ENCODE measurements around the gene FZD7.

Gene FZD7

DNA sequence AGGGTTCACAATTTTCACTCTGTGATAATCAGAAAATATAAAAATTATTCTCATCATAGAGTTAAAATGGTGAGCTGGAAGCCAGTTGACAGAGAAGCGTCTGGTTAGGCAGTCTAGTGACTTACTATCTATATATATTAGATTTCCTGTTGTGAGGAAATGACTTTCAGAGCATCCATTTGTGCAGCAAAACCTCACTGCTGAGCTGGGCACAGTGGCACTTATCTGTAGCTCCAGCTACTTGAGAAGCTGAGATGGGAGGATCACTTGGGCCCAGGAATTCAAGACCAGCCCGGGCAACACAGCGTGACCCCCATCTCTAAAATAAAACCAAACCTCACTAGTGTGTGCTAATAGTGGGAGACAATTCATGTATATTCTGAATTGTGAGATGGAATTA lies 32.2 kb downstream of the FZD7 start:
- no peak overlapping the region for H3K4me3 ChIP-seq (ENCODE audit: low read depth, low read length)
- TF ChIP-seq, protein P1, sequence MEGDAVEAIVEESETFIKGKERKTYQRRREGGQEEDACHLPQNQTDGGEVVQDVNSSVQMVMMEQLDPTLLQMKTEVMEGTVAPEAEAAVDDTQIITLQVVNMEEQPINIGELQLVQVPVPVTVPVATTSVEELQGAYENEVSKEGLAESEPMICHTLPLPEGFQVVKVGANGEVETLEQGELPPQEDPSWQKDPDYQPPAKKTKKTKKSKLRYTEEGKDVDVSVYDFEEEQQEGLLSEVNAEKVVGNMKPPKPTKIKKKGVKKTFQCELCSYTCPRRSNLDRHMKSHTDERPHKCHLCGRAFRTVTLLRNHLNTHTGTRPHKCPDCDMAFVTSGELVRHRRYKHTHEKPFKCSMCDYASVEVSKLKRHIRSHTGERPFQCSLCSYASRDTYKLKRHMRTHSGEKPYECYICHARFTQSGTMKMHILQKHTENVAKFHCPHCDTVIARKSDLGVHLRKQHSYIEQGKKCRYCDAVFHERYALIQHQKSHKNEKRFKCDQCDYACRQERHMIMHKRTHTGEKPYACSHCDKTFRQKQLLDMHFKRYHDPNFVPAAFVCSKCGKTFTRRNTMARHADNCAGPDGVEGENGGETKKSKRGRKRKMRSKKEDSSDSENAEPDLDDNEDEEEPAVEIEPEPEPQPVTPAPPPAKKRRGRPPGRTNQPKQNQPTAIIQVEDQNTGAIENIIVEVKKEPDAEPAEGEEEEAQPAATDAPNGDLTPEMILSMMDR (IDR thresholded peaks at IDR 0.05; ENCODE audit: borderline replicate concordance, insufficient read depth, low read depth, low read length), result no peak

DNA sequence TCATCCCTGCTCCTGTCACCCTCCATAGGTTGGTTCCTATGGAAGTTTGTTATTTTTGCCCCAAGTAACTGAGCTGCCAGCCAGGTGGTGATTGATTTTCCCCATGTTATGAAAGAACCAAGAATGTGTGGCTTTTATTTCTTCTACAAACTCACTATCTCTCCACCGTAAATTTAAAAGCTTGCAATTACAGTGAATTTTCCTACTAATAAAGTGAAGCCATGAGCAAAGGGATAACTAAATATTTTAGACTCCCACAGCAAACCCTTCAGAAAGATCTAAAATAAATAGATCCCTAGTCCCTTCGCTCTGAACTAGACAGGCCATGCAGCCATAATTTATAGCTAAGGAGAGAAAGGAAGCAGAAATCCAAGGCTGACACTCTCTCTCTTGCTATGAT lies 33.2 kb downstream of the FZD7 start:
- TF ChIP-seq, protein P1 (IDR thresholded peaks at IDR 0.05; ENCODE audit: borderline replicate concordance, insufficient read depth, low read depth, low read length), result no peak
- H3K4me3 ChIP-seq (ENCODE audit: low read depth, low read length), result no peak overlapping the region

DNA sequence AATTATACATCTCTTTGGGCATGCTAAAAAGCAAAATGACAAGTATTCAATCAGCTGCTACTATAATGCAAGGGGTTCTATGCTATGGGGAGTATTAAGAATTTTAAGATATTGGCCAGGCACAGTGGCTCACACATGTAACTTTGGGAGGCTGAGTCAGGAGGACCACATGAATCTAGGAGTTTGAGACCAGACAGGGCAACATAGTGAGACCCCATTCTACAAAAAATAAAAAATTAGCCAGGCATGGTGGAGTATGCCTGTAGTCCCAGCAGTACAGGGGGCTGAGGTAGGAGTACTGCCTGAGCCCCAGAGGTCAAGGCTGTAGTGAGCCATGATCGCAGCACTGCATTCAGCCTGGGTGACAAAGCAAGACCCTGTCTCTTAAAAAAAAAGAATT lies 33.9 kb downstream of the FZD7 start:
- TF ChIP-seq, protein P1 (IDR thresholded peaks at IDR 0.05; ENCODE audit: borderline replicate concordance, insufficient read depth, low read depth, low read length), result no peak
- no peak overlapping the region for H3K4me3 ChIP-seq (ENCODE audit: low read depth, low read length)

DNA sequence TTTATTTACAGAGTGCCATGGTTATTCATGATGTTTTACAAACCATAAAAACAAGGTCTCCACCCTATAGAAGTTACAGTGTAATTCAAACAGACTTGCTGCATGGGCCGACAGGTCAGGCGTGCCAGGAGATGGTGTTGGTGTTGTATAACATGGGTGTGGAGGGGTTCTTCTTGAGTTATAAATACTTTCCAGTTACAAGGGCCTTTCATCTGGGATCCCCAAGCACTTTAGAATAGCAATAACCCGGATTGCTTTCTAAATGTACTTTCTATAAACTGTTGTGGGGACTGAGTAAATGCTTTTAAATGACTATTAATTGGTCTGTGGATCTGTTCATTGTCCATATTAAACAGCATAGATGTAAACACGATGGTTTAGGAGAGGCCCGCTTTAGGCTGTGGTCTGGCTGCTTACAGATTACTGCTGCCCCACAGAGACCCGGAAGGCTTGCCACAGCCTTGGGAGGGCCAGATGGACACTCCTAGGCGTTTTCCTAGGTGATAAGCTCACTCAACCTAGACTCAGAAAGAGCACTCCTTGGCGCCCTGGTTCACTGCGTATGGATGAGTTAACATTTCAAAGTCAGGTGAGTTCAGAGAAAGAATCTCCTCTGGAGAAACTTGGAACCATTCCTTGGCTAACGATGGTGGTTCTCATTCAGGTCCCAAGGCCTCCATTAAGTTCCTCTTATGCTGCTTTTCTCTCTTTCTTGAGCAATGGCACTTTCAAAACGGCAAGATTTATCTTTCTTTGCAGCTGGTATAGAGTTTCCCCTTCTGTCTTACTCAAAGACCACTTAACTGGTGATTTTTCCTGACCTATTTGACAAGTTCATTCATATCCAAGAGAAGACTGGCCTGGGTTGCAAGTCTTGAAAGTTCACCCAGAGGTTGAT lies 35.8 kb downstream of the FZD7 start:
- H3K4me3 ChIP-seq (ENCODE audit: low read depth, low read length), result no peak overlapping the region
- TF ChIP-seq, protein P1 (IDR thresholded peaks at IDR 0.05; ENCODE audit: borderline replicate concordance, insufficient read depth, low read depth, low read length), result no peak

DNA sequence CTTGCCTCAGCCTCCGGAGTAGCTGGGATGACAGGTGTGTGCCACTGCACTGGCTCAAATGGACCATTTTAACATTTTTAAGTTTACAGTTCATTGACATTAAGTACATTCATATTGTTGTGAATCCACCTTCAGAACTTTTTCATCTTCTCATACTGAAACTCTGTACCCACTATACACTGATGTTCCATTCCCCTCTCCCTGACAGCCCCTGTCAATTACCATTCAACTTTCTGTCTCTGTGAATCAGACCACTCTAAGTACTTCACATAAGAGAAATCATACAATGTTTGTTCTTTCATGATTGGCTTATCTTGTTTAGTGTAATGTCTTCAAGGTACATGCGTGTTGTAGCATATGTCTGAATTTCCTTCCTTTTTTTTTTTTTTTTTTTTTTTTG lies 37.5 kb downstream of the FZD7 start:
- H3K4me3 ChIP-seq (ENCODE audit: low read depth, low read length), result no peak overlapping the region
- TF ChIP-seq, protein P1 (IDR thresholded peaks at IDR 0.05; ENCODE audit: borderline replicate concordance, insufficient read depth, low read depth, low read length), result no peak

DNA sequence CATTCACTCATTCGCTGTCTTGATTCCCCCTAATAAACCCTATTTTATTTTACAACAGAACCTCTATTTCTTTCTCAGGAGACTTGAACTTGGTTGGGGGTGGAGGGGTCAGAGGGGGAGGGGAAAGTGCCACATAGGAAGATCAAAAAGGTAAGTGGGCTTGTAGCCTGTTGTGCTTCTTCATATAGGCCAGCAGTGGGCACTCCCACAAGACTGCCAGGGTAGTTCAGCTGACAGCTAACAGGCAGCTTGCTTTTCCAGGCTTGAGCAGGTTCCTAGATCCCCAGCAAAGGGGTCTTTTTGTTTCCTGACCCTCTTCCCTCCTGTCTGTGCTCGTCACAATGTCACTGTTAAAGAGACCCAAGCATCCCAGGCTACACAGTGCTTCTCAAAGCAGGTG lies 38.6 kb downstream of the FZD7 start:
- H3K4me3 ChIP-seq (ENCODE audit: low read depth, low read length), result no peak overlapping the region
- TF ChIP-seq, protein P1 (IDR thresholded peaks at IDR 0.05; ENCODE audit: borderline replicate concordance, insufficient read depth, low read depth, low read length), result peak; percentile 44; the same call in 1 of the 2 replicates

Measured in GM12875 (cell line).